Measurements from ENCODE around the gene PTOV1. TPM values are rescaled to one million over a fixed set of nuclear protein-coding genes. Genes with fewer than 3 reads are reported as not detected.

The PTOV1 gene
- total and polyA plus RNA-seq, 2 of the 4 experiments (the other 2 are of a cell fraction): 34.4 to 107 TPM

- no peak overlapping the region for H4K8ac ChIP-seq (ENCODE audit: low read depth in 2 of 2, low read length in 2 of 2)
- H3K27me3 ChIP-seq (ENCODE audit: control insufficient read depth, insufficient read depth, low read length): no peaks in the 10 kb centered on the region
- in situ Hi-C loops (cut with MboI; ENCODE audit: low sequenced_read_pairs): no loop called here
- peaks cover 0 to 24% of the 10 kb centered on the region in 2 experiments; a peak in 2 of 4 replicates for H3K79me1 ChIP-seq (ENCODE audit: low read depth in 1 of 2, low read length in 2 of 2)
- no peak overlapping the region for H3K14ac ChIP-seq (replicated peaks; ENCODE audit: low read depth, low read length)
- peaks cover 4% of the 10 kb centered on the region; the same call in 1 of the 2 replicates for H3K9me1 ChIP-seq (ENCODE audit: insufficient read depth, low read length)
- DNase-seq (no peak), ATAC-seq (ENCODE audit: low read depth) (no peak)
- no peak overlapping the region for H2BK15ac ChIP-seq (ENCODE audit: low read depth, low read length)
- H3K4me2 ChIP-seq (ENCODE audit: low read depth, low read length): no peak overlapping the region
- no peak overlapping the region for H3K4ac ChIP-seq (ENCODE audit: low read depth, low read length)
- no peak overlapping the region for H2AFZ ChIP-seq (replicated peaks; ENCODE audit: low read length, poor library complexity)
- no peak overlapping the region for H3K56ac ChIP-seq (ENCODE audit: extremely low read depth, insufficient read depth, low read length)
- no peak overlapping the region for H4K5ac ChIP-seq (ENCODE audit: low read depth, low read length)
- no peak overlapping the region for H3K4me3 ChIP-seq (ENCODE audit: insufficient read depth, low read depth, low read length)
- TF ChIP-seq, protein P1, sequence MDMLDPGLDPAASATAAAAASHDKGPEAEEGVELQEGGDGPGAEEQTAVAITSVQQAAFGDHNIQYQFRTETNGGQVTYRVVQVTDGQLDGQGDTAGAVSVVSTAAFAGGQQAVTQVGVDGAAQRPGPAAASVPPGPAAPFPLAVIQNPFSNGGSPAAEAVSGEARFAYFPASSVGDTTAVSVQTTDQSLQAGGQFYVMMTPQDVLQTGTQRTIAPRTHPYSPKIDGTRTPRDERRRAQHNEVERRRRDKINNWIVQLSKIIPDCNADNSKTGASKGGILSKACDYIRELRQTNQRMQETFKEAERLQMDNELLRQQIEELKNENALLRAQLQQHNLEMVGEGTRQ (IDR thresholded peaks at IDR 0.05; ENCODE audit: low read depth, low read length): no peak
- TF ChIP-seq, protein P2, sequence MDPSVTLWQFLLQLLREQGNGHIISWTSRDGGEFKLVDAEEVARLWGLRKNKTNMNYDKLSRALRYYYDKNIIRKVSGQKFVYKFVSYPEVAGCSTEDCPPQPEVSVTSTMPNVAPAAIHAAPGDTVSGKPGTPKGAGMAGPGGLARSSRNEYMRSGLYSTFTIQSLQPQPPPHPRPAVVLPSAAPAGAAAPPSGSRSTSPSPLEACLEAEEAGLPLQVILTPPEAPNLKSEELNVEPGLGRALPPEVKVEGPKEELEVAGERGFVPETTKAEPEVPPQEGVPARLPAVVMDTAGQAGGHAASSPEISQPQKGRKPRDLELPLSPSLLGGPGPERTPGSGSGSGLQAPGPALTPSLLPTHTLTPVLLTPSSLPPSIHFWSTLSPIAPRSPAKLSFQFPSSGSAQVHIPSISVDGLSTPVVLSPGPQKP (IDR thresholded peaks at IDR 0.05; ENCODE audit: borderline replicate concordance, low read depth, low read length): no peak
- no peaks in the 10 kb centered on the region; the same call in 1 of the 2 replicates for H4K20me1 ChIP-seq (ENCODE audit: insufficient read depth, low read length)
- BruUV-seq (replicated peaks): no TSS peak
- dilution Hi-C loops (cut with HindIII; ENCODE audit: low sequenced_read_pairs, unreplicated experiment): no loop called here
- H3K4me1 ChIP-seq (ENCODE audit: control insufficient read depth, insufficient read depth, low read length): no peaks in the 10 kb centered on the region
- no peaks in the 10 kb centered on the region for H3K9me3 ChIP-seq (ENCODE audit: control insufficient read depth, insufficient read depth, low read length)
- H2AK5ac ChIP-seq (ENCODE audit: low read depth, low read length): no peak overlapping the region
- no peak overlapping the region for H4K91ac ChIP-seq (ENCODE audit: insufficient read depth, low read depth, low read length)
- H3K23ac ChIP-seq (ENCODE audit: low read depth, low read length): no peak overlapping the region
- WGBS, 2 experiments (ENCODE audit: extremely low coverage in 2 of 2, insufficient read length in 1 of 2): 90% methylated on average over 4 of the region's 20 CpGs; no CpG with 5 or more reads in 1 of the 2 experiments
- intact Hi-C loops (cut with micrococcal nuclease): no loop called here
- H3K9ac ChIP-seq (ENCODE audit: low read depth, low read length): no peak overlapping the region
- H2BK5ac ChIP-seq (ENCODE audit: low read depth, low read length, poor library complexity, severe bottlenecking): no peak overlapping the region
- ChIA-PET CTCF (no interaction called here), POLR2A (ENCODE audit: unreplicated experiment) (no interaction called here)
- no peak overlapping the region for H2BK120ac ChIP-seq (ENCODE audit: low read depth, low read length)
- H3K27ac ChIP-seq (ENCODE audit: insufficient read depth, low read length): no peak overlapping the region
- peak overlapping the region; percentile 74 for H2AK9ac ChIP-seq (replicated peaks; ENCODE audit: low read depth, low read length, poor library complexity)
- H2BK20ac ChIP-seq (ENCODE audit: low read depth, low read length): no peak overlapping the region
- peaks cover 76% of the 10 kb centered on the region for H3K36me3 ChIP-seq (ENCODE audit: control insufficient read depth, insufficient read depth, low read length)
- H3K18ac ChIP-seq (ENCODE audit: low read depth, low read length): no peak overlapping the region
Measured at GRCh38 chr19:49836176-49837008, 14.6 kb upstream of the PTOV1 start.
